K562 (cell line): Measurements from ENCODE around the gene TXNIP. TPM values are rescaled to one million over a fixed set of nuclear protein-coding genes. Genes with fewer than 3 reads are reported as not detected.

Experiments used
- CBX5 ChIP-seq: IDR thresholded peaks from 2 replicates; pipeline ENCODE4 v1.6.1; 2014; ENCODE audit warnings: low read depth, borderline replicate concordance
- CHD4 ChIP-seq: fragments of 200-600 bp; sonication (generic); IDR thresholded peaks from 3 replicates; pipeline ENCODE4 v1.6.1; 2012; ENCODE audit warnings: low read depth, mild to moderate bottlenecking, mixed read lengths, low read length, inconsistent platforms; ENCODE audit not compliant: insufficient read depth, insufficient replicate concordance, poor library complexity, severe bottlenecking
- CREB1 ChIP-seq, 2 experiments: sonication (generic) in 1 of 2; formaldehyde crosslinking in 1 of 2; IDR thresholded peaks; 2 replicates each; pipeline versions ENCODE4 v1.6.1 to v1.8.0; 2012 to 2022; ENCODE audit warnings: inconsistent platforms in 1 of 2, mild to moderate bottlenecking in 1 of 2, missing genetic modification reagents in 1 of 2, moderate library complexity in 1 of 2
- DPF2 ChIP-seq: fragments of 450-650 bp; IDR thresholded peaks from 2 replicates; pipeline ENCODE4 v1.6.1; 2016
- E2F3 ChIP-seq: fragments of 250-450 bp; sonication (Bioruptor Pico); IDR thresholded peaks from 2 replicates; pipeline ENCODE4 v1.4.0; 2020; ENCODE audit warnings: mild to moderate bottlenecking
- E2F8 ChIP-seq: fragments of 450-650 bp; IDR thresholded peaks from 2 replicates; pipeline ENCODE4 v1.7.1; 2018; ENCODE audit warnings: mild to moderate bottlenecking, low read depth; ENCODE audit not compliant: partially characterized antibody
- ETV6 ChIP-seq, 3 experiments: fragments of 150-350 bp in 1 of 3; sonication (generic) in 1 of 3; formaldehyde crosslinking in 1 of 3; IDR thresholded peaks; 2 replicates each; pipeline versions ENCODE4 v1.6.1 to v1.8.0; 2014 to 2022; ENCODE audit warnings: borderline replicate concordance in 2 of 3, low read depth in 2 of 3, antibody characterized with exemption in 1 of 3, low read length in 1 of 3, mild to moderate bottlenecking in 1 of 3, missing genetic modification reagents in 1 of 3
- MEIS2 ChIP-seq: fragments of 450-650 bp; IDR thresholded peaks from 2 replicates; pipeline ENCODE4 v1.6.1; 2014; ENCODE audit warnings: mild to moderate bottlenecking; ENCODE audit not compliant: partially characterized antibody
- POLR2AphosphoS5 ChIP-seq: IDR thresholded peaks from 2 replicates; pipeline ENCODE4 v1.6.1; 2011; ENCODE audit warnings: mild to moderate bottlenecking, low read depth, low read length, moderate library complexity; ENCODE audit not compliant: control insufficient read depth, insufficient read depth
- POLR3G ChIP-seq: IDR thresholded peaks from 2 replicates; pipeline ENCODE4 v1.6.1; 2011; ENCODE audit not compliant: insufficient read length, insufficient replicate concordance; ENCODE audit errors: extremely low read depth
- RB1 ChIP-seq: fragments of 450-650 bp; IDR thresholded peaks from 2 replicates; pipeline ENCODE4 v1.6.1; 2017; ENCODE audit warnings: low read depth, mild to moderate bottlenecking
- RBFOX2 ChIP-seq: fragments of 200-400 bp; formaldehyde crosslinking; IDR thresholded peaks from 2 replicates; pipeline ENCODE4 v1.6.1; 2017; ENCODE audit warnings: low read depth, mild to moderate bottlenecking, low read length, moderate library complexity
- ZNF232 ChIP-seq: sonication (generic); formaldehyde crosslinking; IDR thresholded peaks from 2 replicates; pipeline ENCODE4 v1.8.0; 2022; ENCODE audit warnings: mild to moderate bottlenecking, missing genetic modification reagents
- ZNF239 ChIP-seq: fragments of 250-450 bp; sonication (Bioruptor Pico); IDR thresholded peaks from 2 replicates; pipeline ENCODE4 v1.4.0; 2020; ENCODE audit warnings: mild to moderate bottlenecking
- ZNF561 ChIP-seq: fragments of 450-650 bp; formaldehyde crosslinking; conservative IDR thresholded peaks from 2 replicates; pipeline ENCODE4 v1.4.0; 2020; ENCODE audit warnings: mild to moderate bottlenecking, moderate library complexity
- ZNF609 ChIP-seq: sonication (generic); formaldehyde crosslinking; IDR thresholded peaks from 2 replicates; pipeline ENCODE4 v1.8.1; 2023; ENCODE audit warnings: missing genetic modification reagents, mild to moderate bottlenecking, borderline replicate concordance
- ZNF79 ChIP-seq: fragments of 250-450 bp; sonication (Bioruptor Pico); IDR thresholded peaks from 2 replicates; pipeline ENCODE4 v1.4.0; 2020; ENCODE audit warnings: low read depth, mild to moderate bottlenecking, moderate library complexity
- polyA plus RNA-seq, 8 experiments: library from polyadenylated mRNA; depleted of rRNA in 4 of 8; stranded (reverse) in 5 of 8; unstranded in 3 of 8; fragments of >200 nt; fragmentation: Nextera tagmentation in 2 of 8; fragmentation: Illumina TruSeq in 1 of 8; extraction: Ambion mirVana in 2 of 8; extraction: Trizol in 1 of 8; gene quantifications; 2 replicates each; pipeline versions ENCODE4 v1.2.1 to v1.2.3, GENCODE V29; 2011 to 2014; ENCODE audit warnings: inconsistent platforms in 1 of 8, missing spikeins in 1 of 8
- total RNA-seq, 7 experiments: library from RNA; depleted of rRNA in 6 of 7; stranded (reverse); fragments of >200 nt in 6 of 7; fragmentation: Illumina TruSeq in 2 of 7; extraction: Trizol in 2 of 7; gene quantifications; 2 replicates each; pipeline versions ENCODE4 v1.2.1 to v1.2.3, GENCODE V29; 2011 to 2021; ENCODE audit warnings: low replicate concordance in 1 of 7
- TF ChIP-seq, protein P1 (sequence below): fragments of 450-650 bp; IDR thresholded peaks from 2 replicates; pipeline ENCODE4 v1.6.1; 2016; ENCODE audit warnings: antibody characterized with exemption

The TXNIP gene
- total and polyA plus RNA-seq, 9 of the 15 experiments (the other 6 are each of a cell fraction or from before 2014, with no cell fraction given), result 120 to 499 (median 257) TPM

DNA sequence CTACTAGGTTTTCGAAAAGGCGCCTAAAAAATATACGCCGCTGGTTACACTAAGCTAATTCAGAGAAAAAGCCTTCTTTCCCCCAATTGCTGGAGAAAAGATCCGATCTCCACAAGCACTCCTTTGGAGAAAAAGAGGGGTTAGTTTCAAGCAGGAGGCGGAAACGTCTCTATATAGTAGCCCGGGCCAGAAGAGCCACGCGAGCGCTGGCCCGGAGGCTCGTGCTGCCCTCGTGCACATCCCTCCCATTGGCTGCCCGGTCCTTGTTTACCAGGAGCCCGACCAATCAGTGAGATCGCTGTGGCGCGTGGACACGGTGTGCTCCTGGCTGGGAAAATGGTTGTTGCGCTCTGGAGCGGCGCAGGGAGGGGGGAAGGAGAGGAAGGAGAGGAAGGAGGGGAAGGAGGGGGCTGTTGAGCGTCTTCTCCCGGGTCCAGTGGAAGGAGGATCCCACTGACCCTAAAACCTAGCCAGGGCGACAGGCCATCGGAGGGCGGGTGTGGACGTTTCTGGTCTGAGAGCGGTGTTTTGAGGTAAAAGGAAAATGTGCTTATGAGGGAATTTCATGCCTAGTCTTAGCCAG is at the start of gene TXNIP (continued):
- TF ChIP-seq CREB1 (IDR thresholded peaks at IDR 0.05) (peak; percentile 55), CREB1 (CRISPR knock-in tag; IDR thresholded peaks at IDR 0.05) (no peak; the same call in 1 of the 2 replicates), E2F3 (CRISPR knock-in tag) (no peak), ZNF239 (CRISPR knock-in tag) (no peak), POLR3G (no peak), ETV6 (IDR thresholded peaks at IDR 0.05; ENCODE audit: borderline replicate concordance in 1 of 2, low read depth in 2 of 2, low read length in 1 of 2) (0 out of 4 replicates have a peak, but pooled peaks have one; percentile 20 to 27), ETV6 (CRISPR knock-in tag; IDR thresholded peaks at IDR 0.05; ENCODE audit: borderline replicate concordance) (no peak), POLR2AphosphoS5 (peak; percentile 99), DPF2 (peak; percentile 8; the same call in 1 of the 2 replicates), MEIS2 (no peak), ZNF79 (CRISPR knock-in tag) (no peak), ZNF561 (CRISPR knock-in tag) (no peak), RB1 (peak; percentile 87), E2F8 (peak; percentile 39), ZNF232 (CRISPR knock-in tag) (no peak; the same call in 1 of the 2 replicates), CBX5 (no peak), ZNF609 (CRISPR knock-in tag) (no peak), CHD4 (no peak), RBFOX2 (peak; percentile 94)
- TF ChIP-seq, protein P1, sequence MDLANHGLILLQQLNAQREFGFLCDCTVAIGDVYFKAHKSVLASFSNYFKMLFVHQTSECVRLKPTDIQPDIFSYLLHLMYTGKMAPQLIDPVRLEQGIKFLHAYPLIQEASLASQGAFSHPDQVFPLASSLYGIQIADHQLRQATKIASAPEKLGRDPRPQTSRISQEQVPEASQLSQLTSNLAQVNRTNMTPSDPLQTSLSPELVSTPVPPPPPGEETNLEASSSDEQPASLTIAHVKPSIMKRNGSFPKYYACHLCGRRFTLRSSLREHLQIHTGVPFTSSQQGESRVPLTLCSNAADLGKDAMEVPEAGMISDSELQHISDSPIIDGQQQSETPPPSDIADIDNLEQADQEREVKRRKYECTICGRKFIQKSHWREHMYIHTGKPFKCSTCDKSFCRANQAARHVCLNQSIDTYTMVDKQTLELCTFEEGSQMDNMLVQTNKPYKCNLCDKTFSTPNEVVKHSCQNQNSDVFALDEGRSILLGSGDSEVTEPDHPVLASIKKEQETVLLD, result peak; percentile 72; the same call in 1 of the 2 replicates
